AG04450 (cell line): ENCODE measurements around the gene B4GALNT4. TPM values are rescaled to one million over a fixed set of nuclear protein-coding genes. Genes with fewer than 3 reads are reported as not detected.

Experiments
- CTCF ChIA-PET: fragments of 300-600, 350-600 bp; formaldehyde crosslinking; extraction: SDS; loops from one replicate; lab custom pipeline; 2022; ENCODE audit warnings: antibody characterized with exemption, inconsistent platforms; lab: Charles Lee
- POLR2A ChIA-PET: fragments of 350-600 bp; formaldehyde crosslinking; extraction: SDS; loops from one replicate; lab custom pipeline; 2021; ENCODE audit warnings: antibody characterized with exemption, inconsistent platforms; lab: Yijun Ruan, JAX
- DNase-seq: peaks from one replicate; pipeline ENCODE4 v3.0.0-alpha.2; 2011; ENCODE audit warnings: low read depth, low spot score
- H3K27ac ChIP-seq: one replicate; pipeline ENCODE4 v1.5.1; 2012; ENCODE audit warnings: low read depth, low read length, control low read depth
- H3K27me3 ChIP-seq: one replicate; pipeline ENCODE4 v1.6.0; 2012; ENCODE audit warnings: low read length; ENCODE audit not compliant: control insufficient read depth, insufficient read depth
- H3K4me3 ChIP-seq: 2 replicates; pipeline ENCODE4 v1.5.1; 2011; ENCODE audit warnings: mild to moderate bottlenecking, low read depth, low read length, control low read depth
- H3K9me3 ChIP-seq: 2 replicates; pipeline ENCODE4 v1.5.1; 2012; ENCODE audit warnings: low read length; ENCODE audit not compliant: control insufficient read depth, insufficient read depth
- CTCF ChIP-seq: IDR thresholded peaks from 2 replicates; pipeline ENCODE4 v1.5.1; 2011; ENCODE audit warnings: low read depth, low read length, control low read depth, inconsistent platforms
- polyA plus RNA-seq: library from polyadenylated mRNA; depleted of rRNA; stranded (reverse); fragments of >200 nt; gene quantifications from 2 replicates; pipeline ENCODE4 v1.2.3, GENCODE V29; 2011

The B4GALNT4 gene
- polyA plus RNA-seq, 1 experiment: 7.8 TPM

DNA sequence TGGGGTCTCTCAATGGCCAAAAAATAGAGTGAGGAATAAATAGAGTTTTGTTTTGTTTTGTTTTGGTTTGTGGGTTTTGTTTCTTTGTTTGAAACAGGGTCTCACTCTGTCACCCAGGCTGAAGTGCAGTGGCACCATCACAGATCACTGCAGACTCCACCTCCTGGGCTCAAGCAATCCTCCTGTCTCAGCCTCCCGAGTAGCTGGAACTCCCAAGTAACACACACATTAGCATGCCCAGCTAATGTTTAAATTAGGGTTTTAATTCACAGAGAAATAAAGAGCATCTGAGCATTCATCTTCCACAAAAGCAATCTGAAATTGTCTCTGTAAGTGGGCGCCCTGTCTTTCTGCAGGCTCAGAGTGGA is 39.4 kb upstream of the B4GALNT4 start:
- ChIA-PET CTCF (interaction anchor here (1.1 kb wide), 1 partner anchor 16 kb away, joined by 3 read pairs; no protein-coding TSS in a partner anchor), POLR2A (interaction anchor here (1.1 kb wide), 1 partner anchor 26 kb away, joined by 3 read pairs; no protein-coding TSS in a partner anchor)
- no peaks in the 10 kb centered on the region for H3K27me3 ChIP-seq

GRCh38 chr11:330307-330693 is 39.0 kb upstream of the B4GALNT4 start:
- ChIA-PET CTCF (no interaction called here), POLR2A (interaction anchor here (1.1 kb wide), 1 partner anchor 25 kb away, joined by 3 read pairs; no protein-coding TSS in a partner anchor)
- Histone ChIP-seq H3K4me3 (no peak overlapping the region), H3K27ac (no peak overlapping the region), H3K27me3 (no peaks in the 10 kb centered on the region), H3K9me3 (peaks cover 16% of the 10 kb centered on the region)
- DNase-seq: no peak
- TF ChIP-seq CTCF: no peak

More for the DNA sequence above, 39.4 kb upstream of the B4GALNT4 start:
- no peak for TF ChIP-seq CTCF
- DNase-seq: no peak
- no peak overlapping the region for H3K4me3 ChIP-seq
- peaks cover 16% of the 10 kb centered on the region for H3K9me3 ChIP-seq
- H3K27ac ChIP-seq: no peak overlapping the region

DNA sequence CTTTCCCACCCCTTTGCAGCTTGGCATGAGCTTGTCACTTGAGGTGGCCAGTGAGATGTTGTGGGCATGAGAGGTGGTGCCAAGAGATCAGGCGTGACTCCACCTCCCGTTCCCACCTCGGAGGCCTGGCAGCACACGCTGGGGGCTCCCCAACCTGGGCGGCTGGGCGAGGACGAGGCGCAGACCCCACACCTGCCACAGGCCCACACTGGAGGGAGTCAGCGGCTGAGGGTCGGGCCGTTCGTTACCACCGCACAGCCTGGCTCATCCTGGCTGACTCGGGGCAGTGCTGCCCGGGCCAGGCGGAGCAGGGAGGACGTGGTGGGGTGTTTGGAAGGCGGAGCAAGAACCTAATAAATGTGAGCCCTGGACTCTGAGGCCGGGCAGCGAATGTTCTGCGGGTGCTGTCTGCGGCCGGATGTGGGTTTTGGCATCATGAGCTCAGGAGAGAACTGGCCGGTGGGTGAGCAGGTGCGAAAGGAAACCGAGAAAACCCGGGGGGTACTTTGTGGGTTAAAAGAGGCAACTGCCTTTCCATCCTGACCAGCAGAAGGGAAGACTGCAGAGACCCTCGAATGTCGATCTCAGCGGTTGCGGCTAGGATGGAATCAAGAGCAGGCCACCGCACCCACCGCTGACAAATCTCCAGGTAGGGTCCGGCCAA is 38.5 kb upstream of the B4GALNT4 start:
- Histone ChIP-seq H3K4me3 (no peak overlapping the region), H3K27ac (no peak overlapping the region), H3K27me3 (no peaks in the 10 kb centered on the region), H3K9me3 (peaks cover 16% of the 10 kb centered on the region)
- no peak for TF ChIP-seq CTCF
- ChIA-PET POLR2A (interaction anchor here (1.1 kb wide), 1 partner anchor 25 kb away, joined by 3 read pairs; no protein-coding TSS in a partner anchor), CTCF (no interaction called here)
- no peak for DNase-seq

DNA sequence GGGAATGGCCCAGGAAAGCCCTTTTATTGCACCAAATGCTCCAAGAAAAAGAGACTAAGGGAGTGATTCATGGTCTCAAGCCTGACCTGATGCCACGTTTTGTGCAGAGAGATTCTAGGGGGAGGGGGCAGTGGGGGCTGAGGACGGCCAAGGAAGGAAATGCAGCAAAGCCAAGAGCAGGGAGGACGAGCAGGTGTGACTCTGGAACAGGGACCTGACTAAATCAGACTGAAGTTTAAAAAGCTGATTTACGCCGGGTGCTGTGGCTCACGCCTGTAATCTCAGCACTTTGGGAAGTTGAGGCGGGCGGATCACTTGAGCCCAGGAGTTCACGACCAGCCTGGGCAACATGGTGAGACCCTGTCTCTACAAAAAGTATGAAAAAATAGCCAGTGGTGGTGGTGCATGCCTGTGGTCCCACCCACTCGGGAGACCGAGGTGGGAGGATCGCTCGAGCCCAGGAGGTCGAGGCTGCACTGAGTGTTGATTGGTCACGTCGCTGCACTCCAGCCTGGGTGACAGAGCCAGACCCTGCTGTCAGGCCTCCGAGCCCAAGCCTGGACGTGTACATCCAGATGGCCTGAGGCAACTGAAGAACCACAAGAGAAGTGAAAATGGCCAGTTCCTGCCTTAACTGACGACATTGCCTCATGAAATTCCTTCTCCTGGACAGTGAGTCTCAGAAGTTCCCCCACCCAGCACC is 37.8 kb upstream of the B4GALNT4 start:
- DNase-seq: no peak
- CTCF ChIA-PET: no interaction called here
- Histone ChIP-seq H3K27me3 (no peaks in the 10 kb centered on the region), H3K27ac (no peak overlapping the region), H3K4me3 (no peak overlapping the region), H3K9me3 (peaks cover 16% of the 10 kb centered on the region)
- POLR2A ChIA-PET: no interaction called here
- TF ChIP-seq CTCF: no peak
